Measurements from ENCODE around the gene CDC45.

- TF ChIP-seq YY1 (IDR thresholded peaks at IDR 0.05; ENCODE audit: insufficient read depth, insufficient read length) (no peak), ZNF274 (IDR thresholded peaks at IDR 0.05; ENCODE audit: low read depth, low read length) (no peak)
These were observed 51.0 kb downstream of the CDC45 start for GRCh38 chr22:19530751-19531150.

Measured in NT2/D1 (cell line).